ENCODE data around the gene FBXL15.

FBXL15 gene

GRCh38 chr10:102457591-102458150, 37.0 kb downstream of the FBXL15 start:
- no peak for DNase-seq

- no peak for DNase-seq
These were observed 38.0 kb downstream of the FBXL15 start for GRCh38 chr10:102458656-102459055.

GRCh38 chr10:102460836-102461186, 40.2 kb downstream of the FBXL15 start:
- no peak for DNase-seq

GRCh38 chr10:102461187-102462054, 40.8 kb downstream of the FBXL15 start:
- peak; percentile 78 to 91 (median 90) for DNase-seq

- no peak for DNase-seq
These were observed 41.9 kb downstream of the FBXL15 start for GRCh38 chr10:102462512-102463054.

- DNase-seq, result no peak
These were observed 43.3 kb downstream of the FBXL15 start for GRCh38 chr10:102463983-102464382.

GRCh38 chr10:102465466-102465865, 44.8 kb downstream of the FBXL15 start:
- no peak for DNase-seq

GRCh38 chr10:102467318-102467717, 46.7 kb downstream of the FBXL15 start:
- no peak for DNase-seq

- DNase-seq, result no peak
These were observed 47.4 kb downstream of the FBXL15 start for GRCh38 chr10:102467971-102468438.

- no peak for DNase-seq
These were observed 48.0 kb downstream of the FBXL15 start for GRCh38 chr10:102468683-102469082.

- DNase-seq, result no peak
These were observed 50.2 kb downstream of the FBXL15 start for GRCh38 chr10:102470579-102471546.

All from stimulated activated naive CD4-positive, alpha-beta T cell (primary cell).